PFSK-1 (cell line): Measurements from ENCODE around the gene LCAT.

Experiments
- FOXP2 ChIP-seq: optimal IDR thresholded peaks from 2 replicates; pipeline ENCODE3; 2011; ENCODE audit warnings: borderline replicate concordance, control low read depth, inconsistent platforms; ENCODE audit not compliant: insufficient read depth; ENCODE audit errors: extremely low read length, extremely low read depth
- POLR2AphosphoS5 ChIP-seq: IDR thresholded peaks from 2 replicates; pipeline ENCODE4 v1.6.1; 2012; ENCODE audit warnings: low read depth, mild to moderate bottlenecking, control low read depth, low read length, moderate library complexity
- SIN3A ChIP-seq: IDR thresholded peaks from 2 replicates; pipeline ENCODE4 v1.6.1; 2012; ENCODE audit warnings: mild to moderate bottlenecking, low read length, moderate library complexity, borderline replicate concordance; ENCODE audit not compliant: insufficient read depth
- TAF1 ChIP-seq: IDR thresholded peaks from 2 replicates; pipeline ENCODE4 v1.6.1; 2012; ENCODE audit warnings: low read length, control low read depth, borderline replicate concordance; ENCODE audit not compliant: insufficient read depth
- TF ChIP-seq, protein P1 (sequence below), 2 experiments: IDR thresholded peaks; 2 replicates each; pipeline versions ENCODE4 v1.6.1 to v1.8.0; 2011 to 2012; ENCODE audit warnings: low read depth in 2 of 2, low read length in 2 of 2, control low read depth in 1 of 2, inconsistent platforms in 1 of 2, mild to moderate bottlenecking in 1 of 2, moderate library complexity in 1 of 2; ENCODE audit not compliant: insufficient read depth in 1 of 2

LCAT gene

GRCh38 chr16:67968400-67969253, 24.7 kb upstream of the LCAT start, which contains the start of gene SLC12A4:
Gene SLC12A4, minus strand, starts transcription at chr16:67968637. Its CDS starts 84 bp downstream, at chr16:67968553.
- TF ChIP-seq TAF1 = no peak
- TF ChIP-seq FOXP2 = no peak
- no peak for TF ChIP-seq SIN3A
- no peak for TF ChIP-seq POLR2AphosphoS5
- TF ChIP-seq, protein P1, sequence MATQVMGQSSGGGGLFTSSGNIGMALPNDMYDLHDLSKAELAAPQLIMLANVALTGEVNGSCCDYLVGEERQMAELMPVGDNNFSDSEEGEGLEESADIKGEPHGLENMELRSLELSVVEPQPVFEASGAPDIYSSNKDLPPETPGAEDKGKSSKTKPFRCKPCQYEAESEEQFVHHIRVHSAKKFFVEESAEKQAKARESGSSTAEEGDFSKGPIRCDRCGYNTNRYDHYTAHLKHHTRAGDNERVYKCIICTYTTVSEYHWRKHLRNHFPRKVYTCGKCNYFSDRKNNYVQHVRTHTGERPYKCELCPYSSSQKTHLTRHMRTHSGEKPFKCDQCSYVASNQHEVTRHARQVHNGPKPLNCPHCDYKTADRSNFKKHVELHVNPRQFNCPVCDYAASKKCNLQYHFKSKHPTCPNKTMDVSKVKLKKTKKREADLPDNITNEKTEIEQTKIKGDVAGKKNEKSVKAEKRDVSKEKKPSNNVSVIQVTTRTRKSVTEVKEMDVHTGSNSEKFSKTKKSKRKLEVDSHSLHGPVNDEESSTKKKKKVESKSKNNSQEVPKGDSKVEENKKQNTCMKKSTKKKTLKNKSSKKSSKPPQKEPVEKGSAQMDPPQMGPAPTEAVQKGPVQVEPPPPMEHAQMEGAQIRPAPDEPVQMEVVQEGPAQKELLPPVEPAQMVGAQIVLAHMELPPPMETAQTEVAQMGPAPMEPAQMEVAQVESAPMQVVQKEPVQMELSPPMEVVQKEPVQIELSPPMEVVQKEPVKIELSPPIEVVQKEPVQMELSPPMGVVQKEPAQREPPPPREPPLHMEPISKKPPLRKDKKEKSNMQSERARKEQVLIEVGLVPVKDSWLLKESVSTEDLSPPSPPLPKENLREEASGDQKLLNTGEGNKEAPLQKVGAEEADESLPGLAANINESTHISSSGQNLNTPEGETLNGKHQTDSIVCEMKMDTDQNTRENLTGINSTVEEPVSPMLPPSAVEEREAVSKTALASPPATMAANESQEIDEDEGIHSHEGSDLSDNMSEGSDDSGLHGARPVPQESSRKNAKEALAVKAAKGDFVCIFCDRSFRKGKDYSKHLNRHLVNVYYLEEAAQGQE (IDR thresholded peaks at IDR 0.05; ENCODE audit: insufficient read depth in 1 of 2, low read depth in 2 of 2, low read length in 2 of 2) = no peak

DNA sequence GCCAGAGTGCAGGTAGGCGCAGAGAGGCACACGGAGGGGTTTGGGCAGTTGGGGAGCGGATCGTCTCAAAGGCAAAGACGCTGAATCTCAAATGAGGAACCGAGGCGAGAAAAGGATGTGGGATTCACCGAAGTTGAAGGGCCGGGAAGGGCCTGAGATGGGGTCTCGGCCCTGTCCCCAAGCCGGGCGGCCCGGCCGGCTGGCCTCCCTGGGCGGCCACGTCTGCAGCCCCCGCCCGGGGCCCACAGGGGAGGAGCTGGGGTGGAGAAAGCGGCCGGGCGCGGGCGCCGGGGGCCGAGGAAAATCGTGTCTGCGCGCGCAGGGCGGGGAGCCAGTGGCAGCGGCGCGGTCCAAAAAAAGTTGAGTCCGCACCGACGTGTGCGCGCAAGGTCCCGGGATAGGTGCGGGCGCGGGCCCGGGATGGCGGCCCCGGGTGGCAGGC, 24.1 kb upstream of the LCAT start:
- TF ChIP-seq, protein P1 (IDR thresholded peaks at IDR 0.05; ENCODE audit: insufficient read depth in 1 of 2, low read depth in 2 of 2, low read length in 2 of 2) = no peak
- no peak for TF ChIP-seq FOXP2
- no peak for TF ChIP-seq TAF1
- no peak for TF ChIP-seq SIN3A
- TF ChIP-seq POLR2AphosphoS5 = no peak

DNA sequence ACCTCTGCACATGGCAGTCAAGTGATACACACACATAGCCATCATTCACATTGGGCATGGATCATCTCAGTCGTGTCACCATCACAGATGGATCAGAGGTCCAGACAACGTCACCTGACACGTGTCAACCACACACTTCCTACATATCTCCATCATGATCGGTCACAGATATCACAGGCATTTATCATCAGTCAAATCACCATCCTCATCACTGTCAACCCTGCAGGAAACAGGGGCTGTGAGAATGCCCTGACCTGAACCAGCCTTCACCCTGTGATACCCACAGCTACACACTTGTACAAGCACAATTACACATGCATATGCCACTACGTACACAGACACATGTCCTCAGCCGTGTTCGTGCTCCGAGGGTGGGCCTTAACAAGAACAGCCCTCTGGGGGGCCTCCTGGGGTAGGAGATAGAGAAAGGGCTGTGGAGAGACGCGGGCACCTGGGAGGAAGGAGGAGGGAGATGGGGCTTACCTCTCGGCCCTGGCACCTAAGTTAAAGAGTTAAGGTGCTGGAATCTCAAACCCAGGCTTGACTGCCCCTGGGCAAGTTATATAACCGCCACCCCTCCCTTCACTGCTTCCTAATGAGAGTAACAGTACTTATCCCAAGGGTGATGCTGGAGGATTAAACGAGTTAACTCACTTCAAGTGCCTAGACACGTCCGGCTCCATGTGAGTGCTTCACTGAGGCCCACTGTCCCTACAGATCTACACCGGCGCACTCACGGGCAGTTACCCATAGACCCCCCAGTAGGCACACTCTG, 23.4 kb upstream of the LCAT start:
- TF ChIP-seq SIN3A (no peak), TAF1 (no peak), FOXP2 (no peak), POLR2AphosphoS5 (no peak)
- TF ChIP-seq, protein P1 (IDR thresholded peaks at IDR 0.05; ENCODE audit: insufficient read depth in 1 of 2, low read depth in 2 of 2, low read length in 2 of 2) = no peak

DNA sequence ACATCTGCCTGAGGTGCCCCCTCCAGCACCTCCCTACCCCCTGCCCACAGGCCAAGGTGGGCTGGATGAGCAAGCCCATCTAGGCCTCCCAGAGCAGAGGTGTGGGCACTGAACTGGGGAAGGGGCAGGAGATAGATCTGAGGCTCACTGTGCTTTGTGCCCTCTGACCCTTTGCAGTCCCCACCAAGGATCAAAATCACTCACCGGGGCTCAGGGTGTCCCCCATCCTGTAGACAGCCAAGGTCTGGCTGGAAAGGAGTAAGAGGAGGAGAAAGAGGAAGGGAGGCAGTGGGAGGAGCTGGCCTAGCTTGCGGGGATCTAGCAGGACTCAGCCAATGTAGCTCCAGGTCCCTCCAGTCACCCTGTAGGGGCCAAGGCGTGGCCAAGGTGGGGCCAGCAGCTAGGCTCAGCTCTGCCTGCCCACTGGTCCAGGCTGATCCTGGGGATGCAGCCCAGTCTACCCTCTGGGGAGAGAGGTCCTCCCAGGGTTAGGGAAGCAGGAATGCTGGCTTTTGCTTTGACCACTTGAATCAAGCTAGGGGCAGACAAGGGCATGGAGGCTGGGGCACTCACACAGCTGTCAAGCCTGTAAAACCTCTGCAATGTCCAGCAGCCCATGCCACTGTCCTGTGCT, 22.7 kb upstream of the LCAT start:
- TF ChIP-seq SIN3A (no peak), TAF1 (no peak), FOXP2 (no peak), POLR2AphosphoS5 (no peak)
- TF ChIP-seq, protein P1 (IDR thresholded peaks at IDR 0.05; ENCODE audit: insufficient read depth in 1 of 2, low read depth in 2 of 2, low read length in 2 of 2) = no peak
